ENCODE measurements around the gene YPEL1.
"Not testable (repeated sequence)": the region's sequence is repeated elsewhere in the genome, so short reads cannot be mapped to it uniquely, and the experiment has no call there.

Gene YPEL1

DNA sequence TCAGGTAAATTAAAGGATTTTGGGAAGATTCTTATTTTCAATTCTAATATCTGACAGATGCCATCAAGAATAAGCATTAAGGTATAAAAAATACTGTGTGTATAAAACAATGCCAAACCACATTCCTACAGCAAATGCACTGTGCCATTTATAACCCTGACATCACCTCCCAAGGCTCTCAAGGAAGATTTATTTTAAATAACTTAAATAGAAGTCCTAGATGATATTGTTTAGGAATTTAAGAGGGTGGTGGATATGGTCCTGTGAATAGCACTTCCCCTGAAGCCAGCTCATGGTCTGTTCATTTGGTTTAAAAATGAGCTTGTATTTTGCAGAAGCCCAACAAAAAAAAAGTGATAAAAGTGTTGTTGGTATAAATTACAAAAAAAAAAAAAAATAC is 37.7 kb downstream of the YPEL1 start:
- no peak for FAIRE-seq

DNA sequence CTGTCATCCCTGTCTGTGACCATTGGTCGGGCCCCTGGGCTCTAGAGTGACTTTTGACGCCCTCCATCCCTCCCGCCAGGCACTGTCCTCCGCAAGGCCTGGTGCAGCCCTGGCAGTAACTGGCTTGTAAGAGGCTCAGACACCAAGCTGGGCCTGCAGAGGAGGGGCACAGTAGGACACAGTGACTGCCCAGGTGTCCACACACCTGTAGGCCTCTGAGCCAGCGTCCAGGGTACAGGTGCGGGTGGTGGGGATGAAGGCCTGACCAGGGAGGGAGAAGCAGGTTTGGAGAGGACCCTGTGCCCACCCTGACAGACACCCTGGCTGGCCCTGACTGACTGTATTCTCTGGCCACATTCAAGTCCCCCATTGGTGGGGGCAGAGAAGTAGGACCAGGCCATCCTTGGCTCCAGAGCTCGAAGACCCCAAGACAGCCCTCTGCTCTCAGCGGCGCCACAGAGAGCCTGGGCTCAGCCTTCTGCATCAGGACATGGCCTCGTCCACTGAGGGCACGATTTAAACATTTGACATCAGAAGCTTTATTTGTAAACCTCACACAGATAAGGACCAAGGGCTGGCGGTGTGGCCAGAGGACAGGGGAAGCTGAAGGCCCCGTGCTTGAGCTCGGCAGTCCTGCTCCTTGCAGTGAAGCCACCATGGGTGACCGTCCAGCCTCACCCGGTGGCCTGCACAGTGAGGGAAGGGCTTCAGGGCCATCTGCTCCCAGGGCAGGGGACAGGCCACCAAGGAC is 38.4 kb downstream of the YPEL1 start:
- no peak for FAIRE-seq

DNA sequence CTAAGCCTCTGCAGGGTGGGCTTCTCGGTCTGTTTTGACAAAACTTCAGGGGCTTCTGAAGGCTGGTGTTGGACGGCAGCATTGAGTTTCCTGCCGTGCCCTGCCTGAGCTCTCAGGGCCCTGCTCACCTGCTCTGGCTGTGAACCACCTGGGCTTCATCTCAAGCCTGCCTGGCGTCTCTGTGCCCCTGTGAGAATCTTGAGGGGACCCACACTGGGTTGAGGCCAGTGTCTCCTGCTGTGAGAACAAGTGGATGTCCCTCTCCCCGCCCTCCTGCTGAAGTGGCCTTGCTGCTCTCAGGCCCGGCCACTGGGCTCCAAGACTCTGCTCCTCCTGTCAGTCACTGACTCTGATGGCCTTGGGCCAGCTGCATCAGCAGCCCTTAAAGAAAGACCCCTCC is 39.5 kb downstream of the YPEL1 start:
- no peak for FAIRE-seq

DNA sequence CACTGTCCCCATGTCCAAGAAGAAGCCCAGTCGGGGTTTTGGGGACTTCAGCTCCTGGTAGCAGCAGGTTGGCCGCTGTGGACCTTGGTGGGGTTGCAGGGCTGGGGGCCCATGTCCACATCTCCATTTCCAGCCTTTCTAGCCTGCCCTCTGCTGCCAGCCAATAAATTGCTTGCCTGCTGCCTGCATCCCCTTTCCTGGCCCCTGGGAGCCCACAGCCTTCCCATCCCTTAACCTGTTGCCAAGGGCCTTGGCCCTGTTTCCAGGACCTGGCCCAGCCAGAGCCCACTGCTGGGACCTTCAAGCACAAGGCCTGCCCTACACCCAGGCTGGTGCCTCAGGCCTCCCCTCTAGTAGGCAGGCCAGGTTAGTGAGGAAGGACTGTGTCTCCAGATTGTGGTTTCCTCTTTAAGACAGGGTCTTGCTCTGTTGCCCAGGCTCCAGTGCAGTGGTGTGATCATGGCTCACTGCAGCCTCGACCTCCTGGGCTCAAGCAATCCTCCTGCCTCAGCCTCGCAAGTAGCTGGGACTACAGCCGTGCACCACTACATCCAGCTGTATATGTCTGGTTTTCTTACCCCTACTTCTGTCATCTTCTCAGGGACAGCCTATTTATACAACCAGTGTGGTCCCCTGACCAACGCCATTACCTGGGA is 40.0 kb downstream of the YPEL1 start:
- FAIRE-seq, result no peak

DNA sequence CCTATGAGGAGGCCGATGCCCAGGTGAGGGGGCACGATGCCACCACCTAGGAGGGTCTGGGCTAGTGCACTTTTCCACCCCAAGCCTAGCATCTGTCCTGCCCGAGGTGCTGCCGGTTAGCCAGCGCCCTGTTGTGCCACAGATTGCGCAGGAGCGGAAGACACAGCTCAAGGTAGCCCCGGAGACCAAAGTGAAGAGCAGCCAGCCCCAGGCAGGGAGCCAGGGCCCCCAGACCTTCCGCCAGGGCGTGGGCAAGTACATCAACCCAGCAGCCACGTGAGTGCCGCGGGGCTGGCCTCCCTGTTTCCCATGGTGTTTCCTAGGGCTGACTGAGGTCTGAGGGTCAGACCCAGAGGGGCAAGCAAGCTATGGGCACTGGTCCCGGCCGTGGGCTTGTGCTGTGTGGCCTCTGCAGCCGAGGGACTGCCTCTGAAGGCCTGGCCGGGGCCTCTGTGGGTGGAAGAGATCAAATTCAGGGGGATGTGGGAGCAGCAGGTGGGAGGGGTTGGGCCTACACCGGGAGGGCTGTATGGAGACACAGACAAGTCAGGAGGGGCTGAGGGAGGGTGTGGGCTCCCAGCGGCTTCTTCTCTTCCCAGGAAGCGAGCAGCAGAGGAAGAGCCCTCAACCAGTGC is 40.7 kb downstream of the YPEL1 start:
- no peak for FAIRE-seq

DNA sequence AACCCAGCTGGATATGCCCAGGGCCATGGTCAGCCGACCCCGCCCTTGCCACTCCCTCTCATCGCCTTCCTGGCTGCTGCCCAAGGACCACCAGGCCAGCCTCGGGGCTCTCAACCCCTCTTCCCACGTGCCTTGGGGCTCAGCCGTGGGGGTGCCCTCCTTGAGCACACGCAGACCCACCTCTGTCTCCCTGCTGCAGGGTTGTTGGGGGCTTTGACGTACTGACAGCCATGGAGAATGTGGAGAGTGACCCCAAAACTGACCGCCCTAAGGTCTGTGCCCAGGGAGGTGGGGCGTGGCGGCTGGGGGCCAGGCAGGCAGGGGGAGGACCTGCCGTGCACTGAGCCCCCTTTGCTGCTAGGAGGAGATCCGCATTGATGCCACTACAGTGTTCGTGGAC is 41.2 kb downstream of the YPEL1 start:
- no peak for FAIRE-seq

DNA sequence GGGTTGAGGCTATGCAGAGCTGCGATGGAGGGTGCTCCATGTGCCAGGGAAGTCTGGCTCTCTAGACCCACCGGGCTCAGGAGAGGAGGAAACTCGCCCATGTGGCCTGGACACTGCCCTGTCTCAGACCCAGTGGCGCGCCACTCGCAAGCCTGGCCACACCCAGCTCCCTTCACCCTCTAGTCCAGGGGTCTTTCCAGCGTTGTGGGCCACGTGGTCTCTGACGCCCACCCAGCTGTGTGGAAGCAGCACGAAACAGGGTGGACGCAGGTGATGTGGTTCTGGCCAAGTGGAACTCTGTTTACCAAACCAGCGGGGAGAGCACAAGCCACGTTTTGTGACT is 41.6 kb downstream of the YPEL1 start:
- FAIRE-seq, result no peak

DNA sequence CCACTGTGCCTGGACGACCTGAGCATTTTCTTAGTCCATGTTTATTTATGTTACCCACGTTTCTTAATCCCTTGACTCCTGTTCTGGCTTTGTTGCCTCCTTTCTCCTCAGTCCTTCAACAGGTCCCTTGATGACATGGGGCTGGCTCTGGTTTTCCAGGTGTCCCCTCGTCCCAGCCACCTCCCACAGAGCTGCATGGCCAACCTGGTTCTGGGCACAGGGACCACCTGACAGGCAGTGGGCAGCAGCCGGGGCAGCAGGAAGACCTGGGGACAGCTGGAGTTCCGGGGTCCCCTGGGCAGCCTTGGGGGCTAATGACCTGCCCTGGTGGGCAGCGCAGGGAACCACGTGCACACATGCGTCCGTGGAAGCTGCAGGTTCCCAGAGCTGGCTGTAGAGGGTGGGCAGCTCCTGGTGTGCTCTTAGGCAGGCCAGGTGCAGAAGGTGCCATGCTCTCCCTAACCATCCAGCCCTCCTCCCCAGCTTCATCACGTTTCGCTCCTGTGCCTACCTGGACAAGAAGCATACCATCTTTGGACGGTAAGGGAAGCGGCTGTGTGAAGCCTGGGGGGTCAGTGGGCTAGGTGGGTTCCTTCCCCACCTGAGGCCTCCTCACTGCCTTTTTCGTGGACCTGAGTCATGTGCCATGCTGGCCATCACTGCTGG is 42.1 kb downstream of the YPEL1 start:
- no peak for FAIRE-seq

DNA sequence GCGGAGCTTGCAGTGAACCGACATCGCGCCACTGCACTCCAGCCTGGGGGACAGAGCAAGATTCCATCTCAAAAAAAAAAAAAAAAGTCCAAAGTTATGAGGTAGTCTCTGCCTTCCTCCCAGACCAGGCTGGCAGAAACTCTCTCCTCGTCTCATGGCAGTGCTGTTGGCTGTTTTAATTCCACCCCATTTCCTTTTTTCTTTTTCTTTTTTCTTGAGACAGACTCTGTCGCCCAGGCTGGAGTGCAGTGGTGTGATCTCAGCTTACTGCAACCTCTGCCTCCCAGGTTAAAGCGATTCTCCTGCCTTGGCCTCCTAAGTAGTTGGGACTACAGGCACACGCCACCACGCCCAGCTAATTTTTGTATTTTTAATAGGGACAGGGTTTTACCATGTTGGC is 42.7 kb downstream of the YPEL1 start:
- FAIRE-seq, result not testable (repeated sequence)

DNA sequence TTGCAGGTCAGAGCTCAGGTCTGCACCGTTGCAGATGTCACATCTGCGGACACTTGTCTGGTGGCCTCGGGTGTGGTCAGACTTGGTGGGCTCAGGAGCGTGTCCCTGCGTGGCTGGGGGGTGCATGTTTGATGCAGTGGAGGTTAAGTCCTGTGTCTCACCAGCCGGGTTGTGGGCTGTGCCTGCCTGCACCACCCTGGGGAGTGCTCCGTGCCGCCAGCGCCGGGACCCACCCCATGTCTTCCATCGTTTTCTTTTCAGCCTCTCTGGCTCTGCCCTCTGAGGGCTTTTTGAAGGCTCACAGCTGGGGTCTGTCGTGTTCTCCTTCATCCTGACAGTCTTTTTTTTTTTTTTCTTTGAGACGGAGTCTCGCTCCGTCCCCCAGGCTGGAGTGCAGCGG is 43.8 kb downstream of the YPEL1 start:
- no peak for FAIRE-seq

DNA sequence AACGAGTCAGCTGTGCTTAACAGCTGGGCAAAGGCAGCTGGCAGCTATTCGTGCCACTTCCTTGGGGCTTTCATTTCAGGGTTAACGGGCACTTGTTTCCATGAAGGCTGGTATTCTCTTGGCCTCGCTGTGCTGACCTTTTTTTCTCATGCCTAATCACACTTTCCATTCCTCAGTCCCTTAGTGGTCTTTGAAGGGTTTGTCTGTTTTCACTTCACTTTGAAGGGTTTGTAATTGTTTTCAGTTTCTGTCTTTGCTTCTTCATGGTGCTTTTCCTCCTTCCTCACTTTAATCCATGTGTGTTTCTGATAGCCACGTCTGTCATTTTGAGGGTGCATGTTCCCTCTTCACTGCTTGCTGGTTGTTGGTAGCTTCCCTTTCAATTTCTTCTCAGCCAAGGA is 45.2 kb downstream of the YPEL1 start:
- FAIRE-seq, result no peak

DNA sequence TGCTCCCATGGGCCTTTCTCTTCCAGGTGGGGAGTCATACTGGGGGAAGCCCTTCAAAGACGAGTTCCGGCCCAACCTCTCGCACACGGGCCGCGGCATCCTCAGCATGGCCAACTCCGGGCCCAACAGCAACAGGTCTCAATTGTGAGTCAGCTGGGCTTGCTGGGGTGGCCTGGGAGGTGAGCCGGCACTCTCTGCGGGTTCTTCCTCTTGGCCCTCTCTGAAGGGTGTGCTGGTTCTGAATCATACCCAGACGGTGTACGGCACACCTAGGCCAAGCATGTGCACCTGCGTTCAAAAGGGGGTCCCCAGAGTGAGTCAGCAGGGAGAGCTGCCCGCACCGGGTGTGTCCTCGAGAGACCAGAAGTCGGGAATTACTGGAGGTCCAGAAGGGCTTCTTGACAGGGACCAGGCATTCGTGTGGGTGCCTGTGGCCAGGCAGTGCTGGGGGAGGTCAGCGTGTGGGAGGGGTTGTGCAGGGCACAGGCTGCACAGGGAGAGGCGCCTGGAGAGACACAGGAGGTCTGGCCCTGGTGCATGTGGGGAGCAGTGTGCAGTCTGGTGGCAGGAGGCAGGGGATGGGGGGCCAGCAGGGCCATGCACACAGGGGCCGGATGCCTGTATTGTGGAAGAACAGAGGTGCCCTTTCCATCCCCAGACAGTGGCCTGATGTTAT is 46.8 kb downstream of the YPEL1 start:
- no peak for FAIRE-seq

DNA sequence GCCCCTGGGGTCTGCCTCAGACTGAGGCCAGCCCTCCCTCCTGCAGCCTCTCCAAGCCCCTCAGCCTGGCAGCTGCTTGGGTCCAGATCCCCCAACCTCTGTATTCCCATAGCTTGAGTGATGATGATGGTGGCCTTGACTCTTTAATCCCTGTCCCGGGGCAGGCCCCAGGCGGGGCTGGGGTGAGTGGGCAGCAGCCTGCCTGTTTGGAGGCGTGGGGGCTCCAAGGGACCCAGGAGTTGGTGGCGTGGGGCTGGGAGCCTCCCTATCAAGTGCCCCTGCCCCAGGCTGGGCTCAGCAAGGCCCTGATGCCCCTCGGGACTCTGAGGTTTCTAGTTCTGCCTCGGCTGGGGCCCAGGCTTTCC is 47.3 kb downstream of the YPEL1 start:
- no peak for FAIRE-seq

DNA sequence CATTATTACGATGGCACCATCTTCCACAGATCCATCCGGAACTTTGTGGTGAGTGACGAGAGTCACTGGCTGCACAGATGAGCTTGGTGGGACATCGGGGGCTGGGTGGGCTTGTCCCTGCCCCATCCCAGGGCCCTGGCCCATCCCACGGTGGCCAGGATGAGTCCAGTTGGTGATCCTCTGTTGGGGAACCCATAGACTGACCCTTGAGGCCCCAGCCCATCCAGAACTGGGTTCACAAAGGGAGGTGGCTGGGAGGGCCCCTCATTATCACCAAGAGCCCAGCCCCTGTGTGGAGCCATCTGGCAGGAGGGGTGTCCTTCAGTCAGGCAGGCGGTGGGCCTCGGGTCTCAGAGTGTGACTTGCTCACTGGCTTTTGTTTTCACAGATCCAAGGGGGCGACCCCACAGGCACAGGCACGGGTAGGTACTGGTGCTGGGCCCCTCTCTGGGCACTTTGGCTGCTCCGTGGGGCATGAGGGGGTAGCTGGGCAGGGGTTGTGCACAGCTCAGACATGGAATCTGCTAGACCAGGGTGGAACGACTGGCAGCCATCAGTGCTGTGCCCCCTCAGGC is 47.8 kb downstream of the YPEL1 start:
- no peak for FAIRE-seq

DNA sequence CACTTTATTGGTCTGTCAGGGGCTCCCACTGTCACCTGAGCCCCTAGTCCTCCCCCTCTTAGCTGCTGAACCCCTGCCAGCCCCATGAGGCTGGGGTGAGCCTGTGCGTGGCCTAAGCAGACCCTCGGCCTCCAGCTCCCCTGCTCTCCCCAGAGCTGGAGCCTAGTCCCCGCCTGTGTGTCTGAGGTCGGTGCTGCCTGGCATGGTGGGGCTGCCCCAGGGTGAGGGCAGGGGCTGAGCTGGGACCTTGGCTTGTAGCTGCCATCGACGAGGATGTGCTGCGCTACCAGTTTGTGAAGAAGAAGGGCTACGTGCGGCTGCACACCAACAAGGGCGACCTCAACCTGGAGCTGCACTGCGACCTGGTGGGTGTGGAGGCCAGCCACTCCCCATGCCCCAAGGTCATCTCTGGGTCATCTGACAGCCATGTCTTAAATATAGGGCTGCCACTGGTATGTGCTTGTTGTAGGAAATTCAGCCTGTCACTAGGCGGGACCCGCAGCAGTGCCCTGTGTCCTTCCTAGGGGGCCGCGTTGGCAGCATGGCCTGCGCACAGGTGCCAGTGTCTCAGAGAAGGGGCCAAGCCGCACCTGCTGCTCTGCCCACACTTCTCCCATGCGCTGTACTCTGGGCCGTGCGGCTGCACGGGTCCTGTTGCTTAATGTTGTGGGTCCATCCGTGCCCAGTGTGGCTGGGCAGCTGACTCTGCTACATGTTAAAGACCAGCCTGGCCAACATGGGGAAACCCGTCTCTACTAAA is 48.8 kb downstream of the YPEL1 start:
- no peak for FAIRE-seq

DNA sequence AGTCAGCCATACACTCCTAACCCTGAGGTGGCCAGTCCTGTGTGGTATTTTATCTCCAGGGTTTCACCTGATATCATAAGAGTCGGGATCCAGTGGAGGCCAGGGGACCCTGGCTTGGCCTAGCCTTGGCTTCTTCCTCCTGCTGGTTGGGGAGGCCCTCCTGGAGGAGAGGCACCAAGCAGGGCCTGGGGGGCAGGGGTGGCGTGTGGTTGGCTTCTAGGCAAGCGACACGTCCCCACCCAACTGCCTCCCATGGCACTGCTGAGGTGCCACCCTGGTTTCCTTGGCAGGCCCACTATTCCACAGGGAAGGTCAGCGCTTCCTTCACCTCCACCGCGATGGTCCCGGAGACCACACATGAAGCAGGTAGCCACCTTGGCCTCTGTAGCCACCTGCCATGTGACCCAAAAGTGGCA is 49.4 kb downstream of the YPEL1 start:
- no peak for FAIRE-seq

DNA sequence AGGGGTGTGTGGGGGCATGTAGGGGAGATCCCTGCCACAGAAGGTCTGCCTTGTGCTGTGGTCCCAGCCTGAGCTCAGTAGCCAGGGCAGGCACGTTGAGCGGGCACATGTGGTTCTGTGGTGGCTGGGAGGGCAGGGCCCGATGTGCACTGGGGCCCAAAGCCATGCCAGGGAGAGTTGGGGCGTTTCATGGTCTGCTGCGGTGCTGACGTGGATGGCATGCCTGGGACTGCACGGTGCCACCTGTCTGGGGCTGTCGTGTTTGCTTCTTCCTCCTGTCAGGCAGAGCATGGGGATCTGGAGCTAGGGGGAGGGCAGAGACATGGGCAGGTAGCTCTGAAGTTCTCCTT is 50.5 kb downstream of the YPEL1 start:
- no peak for FAIRE-seq

DNA sequence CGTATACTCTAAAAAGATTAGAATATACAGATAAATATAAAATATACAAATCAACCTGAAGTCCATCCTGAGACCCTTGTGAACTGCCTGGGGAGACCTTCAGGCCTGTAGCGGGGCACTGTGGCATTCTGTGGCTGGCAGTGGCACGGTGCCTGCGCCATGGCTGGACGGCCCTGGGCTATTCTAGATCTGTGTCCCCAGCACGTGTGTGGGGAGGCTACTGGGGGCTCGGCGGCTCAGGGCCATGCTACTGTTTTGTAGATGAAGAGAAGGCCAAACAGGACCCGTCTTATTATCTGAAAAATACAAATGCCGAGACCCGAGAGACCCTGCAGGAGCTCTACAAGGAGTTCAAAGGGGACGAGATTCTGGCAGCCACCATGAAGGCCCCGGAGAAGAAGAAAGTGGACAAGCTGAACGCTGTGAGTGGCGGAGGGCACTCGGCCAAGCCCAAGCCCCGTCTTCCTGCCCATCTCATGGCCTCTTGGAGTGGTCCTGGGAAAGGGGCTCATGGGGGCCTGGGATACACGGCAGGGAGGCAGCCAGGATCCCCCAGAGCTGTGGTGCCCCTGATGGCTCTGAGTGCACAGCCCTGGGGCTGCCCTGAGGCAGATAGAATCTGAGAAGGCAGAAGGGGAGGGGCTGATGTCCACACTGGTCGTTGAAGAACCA is 51.0 kb downstream of the YPEL1 start:
- no peak for FAIRE-seq

DNA sequence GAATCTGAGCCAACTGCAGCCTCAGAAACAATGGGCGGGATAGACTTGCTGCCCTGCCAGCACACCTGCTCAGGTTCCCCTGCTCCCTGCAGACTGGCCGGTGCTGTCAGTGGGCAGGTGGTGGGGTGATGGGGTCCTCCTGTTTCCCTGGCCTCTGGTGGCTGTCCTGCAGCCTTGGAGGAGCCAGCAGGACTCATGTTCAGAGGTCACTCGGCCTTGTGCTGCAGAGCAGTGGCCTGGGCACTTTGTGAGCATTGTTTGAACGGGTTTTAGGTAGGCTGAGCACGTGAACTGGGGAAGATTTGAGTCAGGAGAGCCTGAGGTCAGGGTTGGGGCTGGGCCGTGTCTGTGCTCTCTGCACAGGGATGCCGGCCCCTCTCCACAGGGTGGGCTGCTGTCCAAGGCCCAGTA is 52.2 kb downstream of the YPEL1 start:
- FAIRE-seq, result no peak

DNA sequence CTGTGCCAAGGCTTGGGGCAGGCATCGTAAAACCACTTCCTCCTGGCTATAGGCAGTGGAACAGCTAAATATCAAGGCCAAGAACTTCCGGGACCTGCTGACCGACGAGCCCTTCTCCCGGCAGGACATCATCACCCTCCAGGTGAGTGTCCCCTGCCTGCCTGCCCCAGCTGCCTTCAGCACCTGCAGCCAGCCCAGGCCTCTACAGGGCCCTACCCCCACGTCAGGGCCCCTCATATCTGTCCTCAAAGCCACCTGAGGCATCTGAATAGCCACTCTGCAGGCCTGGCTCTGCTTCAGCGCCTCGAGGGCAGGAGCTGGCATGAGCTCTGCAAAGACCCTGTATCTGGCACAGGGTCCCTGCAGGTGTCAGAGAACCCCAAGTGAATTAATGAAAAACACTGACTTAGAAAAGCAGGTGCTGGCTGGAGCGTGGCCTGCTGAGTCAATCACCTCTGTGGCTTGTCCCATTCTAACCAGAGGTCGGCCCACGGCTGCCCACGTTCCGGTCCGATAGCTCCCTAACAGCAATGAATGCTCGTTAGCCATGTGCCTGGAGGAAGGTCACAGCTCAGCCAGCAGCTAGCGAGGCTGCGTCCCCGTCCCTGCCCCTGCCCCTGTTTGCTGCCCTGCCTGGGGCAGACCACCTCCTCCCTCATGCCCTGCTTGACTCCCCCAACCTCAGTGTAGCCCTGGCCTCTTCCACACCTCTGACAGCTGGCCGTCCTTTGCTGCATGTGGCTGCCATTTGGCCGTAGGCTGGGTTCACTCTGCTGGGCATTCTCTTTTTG is 53.0 kb downstream of the YPEL1 start:
- FAIRE-seq, result no peak

All from islet of Langerhans (tissue), 1 donor.